SH-SY5Y (cell line): Measurements from ENCODE around the gene PHLDB2.

ENCODE experiments used
- GATA2 ChIP-seq: IDR thresholded peaks from 2 replicates; pipeline ENCODE4 v1.6.1; 2011; ENCODE audit warnings: mild to moderate bottlenecking, low read depth, low read length
- GATA3 ChIP-seq: IDR thresholded peaks from 2 replicates; pipeline ENCODE4 v1.6.1; 2011; ENCODE audit warnings: low read depth, mild to moderate bottlenecking, low read length, moderate library complexity

DNA sequence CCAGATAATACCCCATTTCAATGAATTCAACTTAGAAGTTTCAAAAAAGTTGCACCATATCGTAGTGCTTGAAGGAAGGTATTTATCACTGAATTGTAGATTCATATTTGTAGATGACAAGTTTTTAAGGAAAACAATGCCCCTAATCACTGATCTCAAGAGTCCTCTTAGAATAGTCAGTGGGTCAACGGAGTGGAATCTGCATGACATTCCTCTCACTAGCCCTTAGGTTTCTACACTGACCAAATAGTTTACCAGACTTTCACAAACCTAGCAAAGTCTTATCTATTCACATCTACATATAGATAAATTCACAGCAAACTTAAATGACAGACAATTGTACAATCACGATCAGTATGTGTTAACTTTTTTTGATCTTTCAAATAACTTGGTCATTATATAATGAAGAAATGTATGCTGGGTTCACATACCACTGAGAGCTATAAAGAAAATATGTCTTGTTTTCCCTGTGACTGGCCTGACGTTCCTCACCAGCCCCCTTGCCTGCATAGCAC, 35.7 kb upstream of the PHLDB2 start:
- no peak for TF ChIP-seq GATA2
- no peak for TF ChIP-seq GATA3
